HG02798 (cell line): ENCODE data around the gene HOXA1.

Experiments used
- ATAC-seq: cut with Tn5 transposase; IDR thresholded peaks from one replicate; pipeline ENCODE4 v1.9.1; 2021; ENCODE audit warnings: mild to moderate bottlenecking; ENCODE audit not compliant: unreplicated experiment, poor library complexity

Gene HOXA1

GRCh38 chr7:27117887-27118491 is 22.2 kb upstream of the HOXA1 start:
- no peak for ATAC-seq

- no peak for ATAC-seq
These were observed 21.4 kb upstream of the HOXA1 start for GRCh38 chr7:27116962-27117886.

DNA sequence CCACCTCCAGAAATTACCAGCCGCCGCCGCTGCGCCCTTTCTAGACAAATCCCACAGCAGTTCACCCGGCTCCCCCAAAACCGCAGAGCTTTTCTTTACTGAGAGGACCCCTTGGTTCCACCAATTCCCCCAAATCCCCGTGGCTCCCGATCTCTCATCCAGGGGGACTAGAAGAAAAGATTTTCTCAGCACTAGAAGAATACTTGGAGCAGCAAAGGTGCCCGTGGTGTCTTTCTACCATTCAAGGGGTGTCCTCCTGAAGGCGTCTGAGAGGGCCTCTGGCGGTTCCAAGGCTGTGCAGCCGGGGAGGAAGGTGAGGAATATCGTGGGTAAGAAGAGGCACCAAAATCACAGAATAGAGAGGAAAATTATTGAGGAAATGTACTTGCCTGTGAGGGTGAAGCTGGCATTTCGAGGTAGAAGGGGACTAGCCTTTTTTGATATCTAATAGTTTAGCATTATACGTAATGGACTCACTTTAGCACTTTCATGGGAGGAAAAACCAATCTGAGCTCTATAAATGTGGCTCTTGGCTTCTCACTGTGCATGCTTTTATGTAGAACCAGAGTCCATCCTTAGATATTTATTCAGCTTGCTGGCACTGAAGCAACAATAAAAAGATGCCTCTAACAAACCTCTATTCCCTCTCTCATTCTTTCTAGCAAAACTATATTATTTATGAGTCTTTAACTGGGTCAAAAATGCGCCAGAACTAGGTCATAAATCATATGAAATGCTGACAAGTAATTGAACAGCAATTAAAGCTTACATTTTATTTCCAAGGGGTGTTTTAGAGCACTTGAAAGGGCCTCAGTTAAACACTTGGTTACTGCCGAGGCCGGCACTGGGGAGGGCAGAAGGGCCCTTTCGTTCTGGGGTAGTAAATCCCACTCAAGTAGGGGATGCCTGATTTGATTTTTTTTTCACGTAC is 20.5 kb upstream of the HOXA1 start:
- no peak for ATAC-seq

- no peak for ATAC-seq
These were observed 19.6 kb upstream of the HOXA1 start for GRCh38 chr7:27115221-27116026.

- no peak for ATAC-seq
These were observed 19.1 kb upstream of the HOXA1 start for GRCh38 chr7:27114881-27115220.

DNA sequence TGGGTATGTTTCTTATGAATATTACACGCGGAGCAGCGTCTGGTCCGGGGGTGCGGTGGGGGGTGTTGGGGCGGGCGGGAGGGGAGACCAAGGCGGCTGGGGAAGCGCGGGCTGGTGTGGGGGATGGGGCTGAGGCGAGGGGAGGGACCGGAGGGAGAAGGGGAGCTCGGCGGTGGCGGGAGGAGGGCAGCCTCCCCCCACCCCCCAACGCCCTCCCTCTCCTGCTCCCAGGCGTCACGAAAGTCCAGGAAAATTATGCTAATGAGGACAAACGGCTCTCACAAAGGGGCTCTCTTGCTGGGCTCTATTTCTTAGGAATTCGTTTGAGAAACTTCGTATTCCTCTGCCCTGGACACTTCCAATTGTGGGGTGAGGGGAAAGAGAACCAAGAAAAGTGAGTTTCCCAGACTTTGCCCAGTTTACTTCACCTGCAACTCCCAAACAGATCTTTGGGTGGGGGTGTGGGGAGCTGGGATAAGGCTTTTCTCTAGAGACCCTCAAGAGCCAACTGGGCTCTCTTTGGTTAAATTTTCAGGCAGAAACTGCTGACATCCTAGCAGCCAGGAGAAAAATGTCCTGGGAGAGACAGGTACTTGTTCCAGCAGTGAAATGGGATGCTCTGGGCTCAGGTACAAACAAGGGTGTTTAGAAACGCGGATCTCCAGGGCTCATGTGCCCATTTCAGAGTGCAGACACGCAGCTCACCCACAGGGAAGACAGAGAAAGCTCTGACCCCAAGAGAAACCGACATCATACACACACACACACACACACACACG is 18.4 kb upstream of the HOXA1 start:
- ATAC-seq: no peak

- ATAC-seq: no peak
These were observed 17.5 kb upstream of the HOXA1 start for GRCh38 chr7:27112955-27113949.

- ATAC-seq: no peak
These were observed 16.6 kb upstream of the HOXA1 start for GRCh38 chr7:27112361-27112760.

DNA sequence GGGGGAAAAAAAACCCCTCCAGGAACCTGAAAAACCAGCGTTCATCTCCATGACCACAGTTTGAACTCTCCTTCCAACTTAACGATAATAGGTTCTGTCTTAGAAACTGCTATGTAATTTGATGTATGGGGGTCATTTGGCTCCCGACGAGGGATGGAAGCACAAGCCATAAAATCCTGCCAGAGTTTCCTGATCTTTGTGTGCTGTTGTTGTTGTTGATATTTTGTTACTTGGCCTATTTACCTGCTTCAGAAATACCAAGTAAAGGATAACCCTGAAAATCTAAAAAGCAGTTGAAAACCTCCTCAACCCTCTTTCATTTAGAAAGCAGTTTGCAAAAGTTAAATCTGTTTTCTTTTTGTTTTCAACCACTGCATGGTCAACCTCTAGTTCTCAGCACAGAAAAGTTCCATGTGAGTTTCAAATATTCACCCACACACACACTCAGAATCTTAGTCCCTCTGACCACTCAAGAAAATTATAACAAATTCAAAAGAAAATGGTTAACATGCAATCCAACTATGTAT is 16.0 kb upstream of the HOXA1 start:
- no peak for ATAC-seq

DNA sequence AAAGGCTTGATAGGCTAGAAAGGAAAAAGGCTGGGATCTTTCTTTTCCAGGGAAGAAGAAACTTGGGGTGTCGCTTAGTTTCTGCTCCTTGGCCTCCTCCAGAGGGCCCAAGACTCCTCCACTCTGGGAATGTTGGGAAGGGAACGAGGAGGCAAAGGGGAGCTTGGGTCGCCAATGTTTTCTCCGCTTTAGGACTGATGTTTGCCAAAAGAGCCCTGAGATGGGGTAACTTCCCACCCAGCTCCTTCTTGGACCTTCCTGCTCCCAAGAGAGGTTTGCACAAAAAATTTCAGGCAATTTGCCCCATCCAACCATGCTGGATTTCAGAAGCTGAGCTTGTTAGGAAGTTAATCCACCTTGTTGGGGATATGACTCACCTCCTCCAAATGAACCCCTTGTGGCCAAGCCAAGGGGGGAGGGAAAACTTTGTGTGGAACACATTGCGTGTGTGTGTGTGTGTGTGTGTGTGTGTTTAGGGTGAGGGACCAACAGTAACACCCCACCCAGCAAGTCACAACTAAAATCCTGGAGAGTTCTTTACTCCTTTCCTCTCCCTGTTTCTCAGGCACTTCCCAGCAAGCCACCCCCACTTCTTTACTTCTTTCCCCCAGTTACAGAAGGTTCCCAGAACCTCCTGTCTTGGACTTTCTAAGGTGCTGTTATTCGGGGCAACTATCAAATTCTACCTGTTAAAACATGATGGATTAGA is 15.4 kb upstream of the HOXA1 start:
- ATAC-seq: no peak

DNA sequence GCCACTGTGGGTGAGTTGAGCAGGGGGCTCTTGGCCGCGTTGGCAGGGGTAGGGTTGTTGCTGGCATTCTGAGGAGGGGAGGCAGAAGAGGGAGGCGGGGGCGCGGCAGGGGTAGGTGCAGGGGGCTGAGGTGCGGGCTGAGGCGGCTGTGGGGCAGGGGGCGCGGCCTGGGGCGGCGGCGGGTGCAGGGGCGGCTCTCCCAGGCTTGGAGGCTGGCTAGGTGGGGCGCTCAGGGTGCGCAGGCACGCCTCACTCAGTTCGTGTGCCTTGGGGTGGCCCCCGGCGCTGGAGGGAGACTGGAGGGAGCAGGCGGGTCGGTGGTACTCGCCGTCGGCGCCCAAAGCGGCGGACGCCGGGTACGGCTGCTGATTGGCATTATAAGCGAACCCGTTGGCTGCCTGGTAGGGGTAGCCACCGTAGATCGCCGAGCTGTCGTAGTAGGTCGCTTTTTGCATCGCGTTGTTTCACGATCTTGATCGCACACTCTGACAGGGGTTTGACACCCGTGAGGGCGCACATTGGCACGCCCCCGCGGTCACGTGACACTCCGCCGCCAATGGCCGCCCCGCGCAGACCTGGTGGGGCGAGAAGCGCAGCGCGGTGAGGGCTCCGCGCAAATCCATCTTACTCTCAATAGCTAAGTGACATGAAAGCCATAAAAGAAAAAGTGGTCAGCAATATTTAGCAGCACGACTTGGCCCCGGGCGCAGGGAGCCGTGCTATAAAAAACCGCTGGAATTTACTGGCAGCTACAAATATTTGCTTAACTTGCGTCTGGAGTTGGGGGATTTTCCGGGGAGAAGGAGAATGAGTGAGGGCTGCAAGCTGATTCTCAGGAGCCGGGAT is 14.6 kb upstream of the HOXA1 start:
- no peak for ATAC-seq

DNA sequence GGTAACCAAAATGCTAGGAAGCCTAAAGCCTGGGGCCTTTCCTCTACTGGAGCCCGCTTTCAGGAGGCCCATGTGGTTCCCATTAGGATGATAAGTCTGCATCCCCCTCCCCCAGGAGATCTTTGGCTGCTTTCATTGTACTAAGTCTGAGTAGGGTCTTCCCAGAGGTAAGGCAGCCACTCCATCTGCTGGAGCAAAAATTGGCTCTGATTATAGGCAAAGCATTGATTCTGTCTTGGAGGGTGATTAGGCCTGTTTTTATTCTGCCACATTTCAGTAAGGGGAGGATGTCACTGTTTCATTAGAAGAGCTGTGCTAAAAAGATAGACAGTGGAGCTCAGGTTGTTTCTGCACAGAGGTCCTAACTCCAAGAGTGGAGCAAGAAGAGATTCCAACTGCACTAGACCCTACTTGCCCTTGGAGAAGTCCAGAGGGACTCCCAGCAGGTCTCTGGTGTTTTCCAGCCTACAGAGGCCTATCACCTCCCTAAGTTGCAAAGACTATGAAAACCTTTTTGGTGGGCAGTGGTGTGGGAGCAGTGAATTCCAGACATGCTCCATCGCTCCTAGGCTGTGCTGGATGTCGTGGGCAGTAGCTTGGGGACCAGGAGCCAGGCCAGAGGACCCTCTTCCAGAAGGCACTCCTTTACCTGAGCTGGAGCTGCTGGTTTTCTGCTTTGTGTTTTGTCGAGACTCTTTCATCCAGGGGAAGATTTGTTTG is 13.8 kb upstream of the HOXA1 start:
- no peak for ATAC-seq

- no peak for ATAC-seq
These were observed 12.8 kb upstream of the HOXA1 start for GRCh38 chr7:27108390-27109127.

DNA sequence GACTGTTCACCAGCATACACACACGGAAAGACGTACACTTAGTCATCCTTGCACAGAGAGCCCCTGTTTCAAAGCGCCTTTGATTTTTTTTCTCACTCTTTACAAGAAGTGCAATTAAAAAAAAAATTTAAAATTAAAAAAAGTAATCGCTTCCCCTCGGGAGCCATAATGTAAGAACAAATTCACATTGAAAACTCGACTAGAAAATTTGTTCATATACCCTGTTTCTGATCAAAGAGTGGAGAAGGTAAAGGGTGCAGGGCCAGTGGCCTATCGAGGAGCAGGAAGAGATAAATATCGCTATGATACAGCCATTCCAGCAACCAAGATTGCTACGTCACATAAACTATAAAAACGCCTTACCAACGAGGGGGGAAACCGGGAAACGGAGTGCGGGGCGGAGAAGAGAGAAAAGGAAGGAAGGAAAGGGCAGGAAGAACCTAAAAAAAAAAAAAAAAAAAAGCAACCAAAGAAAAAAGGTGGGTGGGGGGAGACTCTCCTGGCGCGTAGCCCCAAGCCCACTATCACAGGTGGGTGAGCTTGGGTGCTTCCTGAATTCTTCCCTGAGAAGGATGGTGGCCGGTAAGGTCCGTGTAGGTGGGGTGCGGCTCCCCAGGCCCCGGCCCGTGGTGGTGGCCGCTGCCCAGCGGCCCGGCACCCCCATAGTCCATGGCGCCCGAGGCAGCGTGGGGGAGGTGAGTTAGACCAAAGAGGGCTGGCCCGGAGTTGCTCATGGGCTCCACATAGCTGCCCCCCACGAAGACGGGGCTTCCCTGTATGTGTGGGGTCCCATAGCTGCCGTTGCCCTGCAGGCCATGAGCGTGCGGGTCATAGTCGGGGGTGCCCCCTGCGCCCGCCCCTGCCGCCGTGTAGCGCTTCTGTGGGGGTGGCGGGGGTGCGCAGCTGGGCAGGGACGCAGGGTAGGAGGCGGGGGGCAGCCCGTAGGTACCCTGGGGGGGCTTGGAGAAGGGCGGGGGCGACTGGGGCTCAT is 11.9 kb upstream of the HOXA1 start:
- no peak for ATAC-seq
